K562 (cell line): ENCODE measurements around the gene NQO2. TPM values are rescaled to one million over a fixed set of nuclear protein-coding genes. Genes with fewer than 3 reads are reported as not detected.

Experiments
- ATAC-seq: fragments of 200-7000 bp; cut with Tn5 transposase; 3 replicates; pipeline ENCODE4 v1.9.1; 2020; ENCODE audit warnings: moderate library complexity
- BruUV-seq: library from RNA; stranded (reverse); fragments of 400-500 nt; replicated peaks from 2 replicates; lab custom pipeline; 2021; lab: Mats Ljungman, UMichigan
- CTCF ChIA-PET: fragments of 300-600 bp; formaldehyde crosslinking; extraction: SDS; loops from one replicate; lab custom pipeline; 2021; ENCODE audit warnings: low intra/inter-chr PET ratio; lab: Yijun Ruan, JAX
- POLR2A ChIA-PET: fragments of 300-600, 350-650 bp; sonication (Branson Sonifier 250); formaldehyde crosslinking; extraction: SDS; loops from one replicate; lab custom pipeline; 2021; ENCODE audit warnings: antibody characterized with exemption, inconsistent platforms; lab: Yijun Ruan, JAX
- DNase-seq, 4 experiments: peaks; one replicate each; pipeline versions ENCODE4 v3.0.0 to v3.0.0-alpha.2; 2011 to 2018; ENCODE audit warnings: low spot score in 3 of 4, mixed read lengths in 3 of 4; ENCODE audit errors: extremely low read depth in 1 of 4
- FAIRE-seq: peaks from 2 replicates; lab custom pipeline; 2011; peaks lifted over from hg19 to GRCh38; lab: Jason Lieb, UNC
- H2AFZ ChIP-seq: 2 replicates; pipeline ENCODE4 v1.6.0; 2011; ENCODE audit warnings: low read depth, low read length, control low read depth, inconsistent platforms
- H3K27ac ChIP-seq: fragments of 200-600 bp; 3 replicates; pipeline ENCODE4 v1.8.0; 2011; ENCODE audit warnings: low read depth, mild to moderate bottlenecking, control low read depth, inconsistent platforms, low read length, moderate library complexity, mixed read lengths; ENCODE audit errors: extremely low read depth
- H3K27me3 ChIP-seq, 2 experiments: fragments of 300-600 bp in 1 of 2; 2 replicates in 1 of 2; 3 replicates in 1 of 2; pipeline versions ENCODE4 v1.6.0 to v1.8.0; 2011; ENCODE audit warnings: inconsistent platforms in 2 of 2, low read length in 2 of 2, mild to moderate bottlenecking in 1 of 2, mixed read lengths in 1 of 2, moderate library complexity in 1 of 2; ENCODE audit not compliant: control insufficient read depth in 2 of 2, insufficient read depth in 2 of 2
- H3K36me3 ChIP-seq: fragments of 300-600 bp; 3 replicates; pipeline ENCODE4 v1.8.0; 2011; ENCODE audit warnings: mild to moderate bottlenecking, low read length, inconsistent platforms; ENCODE audit not compliant: control insufficient read depth, insufficient read depth
- H3K4me1 ChIP-seq, 2 experiments: fragments of 200-600 bp in 1 of 2; replicated peaks in 1 of 2; 2 replicates in 1 of 2; 3 replicates in 1 of 2; pipeline versions ENCODE4 v1.5.1 to v1.8.0; 2011; ENCODE audit warnings: inconsistent platforms in 2 of 2, low read length in 2 of 2, mild to moderate bottlenecking in 1 of 2, mixed read lengths in 1 of 2, moderate library complexity in 1 of 2; ENCODE audit not compliant: control insufficient read depth in 2 of 2, insufficient read depth in 2 of 2
- H3K4me2 ChIP-seq: 2 replicates; pipeline ENCODE4 v1.6.1; 2011; ENCODE audit warnings: low read length, control low read depth, inconsistent platforms, mixed read lengths; ENCODE audit not compliant: insufficient read depth
- H3K4me3 ChIP-seq: fragments of 200-600 bp; sonication (generic), shearing (Covaris generic); 2 replicates; pipeline ENCODE4 v1.5.1; 2016; ENCODE audit warnings: control low read depth, inconsistent platforms
- H3K79me2 ChIP-seq: fragments of 200-600 bp; 3 replicates; pipeline ENCODE4 v1.8.0; 2011; ENCODE audit warnings: low read length, inconsistent platforms; ENCODE audit not compliant: control insufficient read depth, insufficient read depth
- H3K9ac ChIP-seq, 2 experiments: 2 replicates each; pipeline versions ENCODE4 v1.6.0 to v1.6.1; 2011; ENCODE audit warnings: low read depth in 2 of 2, low read length in 2 of 2, control low read depth in 1 of 2, inconsistent platforms in 1 of 2, mild to moderate bottlenecking in 1 of 2, mixed read lengths in 1 of 2; ENCODE audit not compliant: insufficient read depth in 1 of 2
- H3K9me1 ChIP-seq: one replicate; pipeline ENCODE4 v1.6.0; 2011; ENCODE audit warnings: inconsistent platforms, mild to moderate bottlenecking, low read length, moderate library complexity; ENCODE audit not compliant: control insufficient read depth, insufficient read depth
- H3K9me3 ChIP-seq: replicated peaks from 2 replicates; pipeline ENCODE4 v1.5.1; 2011; ENCODE audit warnings: low read depth, low read length, inconsistent platforms; ENCODE audit not compliant: control insufficient read depth, insufficient read depth
- H4K20me1 ChIP-seq: replicated peaks from 2 replicates; pipeline ENCODE4 v1.6.1; 2011; ENCODE audit warnings: low read length, inconsistent platforms, mixed read lengths; ENCODE audit not compliant: control insufficient read depth, insufficient read depth
- CTBP1 ChIP-seq: fragments of 450-650 bp; IDR thresholded peaks from 2 replicates; pipeline ENCODE4 v1.6.1; 2016; ENCODE audit warnings: borderline replicate concordance
- GTF2A2 ChIP-seq: IDR thresholded peaks from 2 replicates; pipeline ENCODE4 v1.6.1; 2016; ENCODE audit warnings: mild to moderate bottlenecking, missing genetic modification characterization, missing compliant biosample characterization
- PATZ1 ChIP-seq: fragments of 250-450 bp; sonication (Bioruptor Pico); IDR thresholded peaks from 2 replicates; pipeline ENCODE4 v1.5.0; 2020; ENCODE audit warnings: mild to moderate bottlenecking, borderline replicate concordance
- SIN3B ChIP-seq: fragments of 450-650 bp; IDR thresholded peaks from 2 replicates; pipeline ENCODE4 v1.6.1; 2017; ENCODE audit warnings: low read depth, mild to moderate bottlenecking, moderate library complexity
- ZBTB26 ChIP-seq: fragments of 450-650 bp; formaldehyde crosslinking; IDR thresholded peaks from 2 replicates; pipeline ENCODE4 v1.4.0; 2022; ENCODE audit warnings: missing genetic modification characterization
- ZBTB40 ChIP-seq, 2 experiments: fragments of 450-650 bp in 1 of 2; sonication (generic) in 1 of 2; formaldehyde crosslinking in 1 of 2; IDR thresholded peaks; 2 replicates each; pipeline versions ENCODE4 v1.7.1 to v1.9.0; 2016 to 2022; ENCODE audit warnings: inconsistent platforms in 1 of 2, mild to moderate bottlenecking in 1 of 2, missing genetic modification reagents in 1 of 2
- ZNF12 ChIP-seq: sonication (generic); formaldehyde crosslinking; IDR thresholded peaks from 2 replicates; pipeline ENCODE4 v1.4.0; 2020; ENCODE audit warnings: mild to moderate bottlenecking, missing genetic modification reagents
- ZNF717 ChIP-seq: fragments of 250-450 bp; sonication (Bioruptor Pico); IDR thresholded peaks from 2 replicates; pipeline ENCODE4 v1.5.0; 2021
- WGBS: fragments of 100-300 bp; shearing (Covaris generic); methylation state at CpG from one replicate; pipeline ENCODE4 v1.1.6; 2016; ENCODE audit warnings: low coverage, mixed read lengths; ENCODE audit not compliant: insufficient coverage; ENCODE audit errors: missing lambda C conversion rate; 5-methylcytosine and 5-hydroxymethylcytosine counted together
- in situ Hi-C: fragments of 300-500 bp; cut with MboI; formaldehyde crosslinking; loops from 4 replicates; pipeline ENCODE4 v1.15.0; 2018; ENCODE audit warnings: inconsistent platforms, mixed read lengths
- intact Hi-C: fragments of 100-400 bp; cut with micrococcal nuclease; formaldehyde crosslinking; loops from 2 replicates; pipeline ENCODE4 v1.14.2; 2022
- polyA plus RNA-seq, 8 experiments: library from polyadenylated mRNA; depleted of rRNA in 4 of 8; stranded (reverse) in 5 of 8; unstranded in 3 of 8; fragments of >200 nt; fragmentation: Nextera tagmentation in 2 of 8; fragmentation: Illumina TruSeq in 1 of 8; extraction: Ambion mirVana in 2 of 8; extraction: Trizol in 1 of 8; gene quantifications; 2 replicates each; pipeline versions ENCODE4 v1.2.1 to v1.2.3, GENCODE V29; 2011 to 2014; ENCODE audit warnings: inconsistent platforms in 1 of 8, missing spikeins in 1 of 8
- total RNA-seq, 7 experiments: library from RNA; depleted of rRNA in 6 of 7; stranded (reverse); fragments of >200 nt in 6 of 7; fragmentation: Illumina TruSeq in 2 of 7; extraction: Trizol in 2 of 7; gene quantifications; 2 replicates each; pipeline versions ENCODE4 v1.2.1 to v1.2.3, GENCODE V29; 2011 to 2021; ENCODE audit warnings: low replicate concordance in 1 of 7

Gene NQO2
- total and polyA plus RNA-seq, 9 of the 15 experiments (the other 6 are each of a cell fraction or from before 2014, with no cell fraction given): 54.6 to 214 (median 116) TPM

- ATAC-seq: no peak
- intact Hi-C loops: no loop called here
- H3K4me3 ChIP-seq: no peak overlapping the region
- H3K79me2 ChIP-seq: peaks cover 31% of the 10 kb centered on the region
- H4K20me1 ChIP-seq: no peaks in the 10 kb centered on the region
- ChIA-PET POLR2A (no interaction called here), CTCF (no interaction called here)
- 90% methylated on average over 5 of the region's 5 CpGs for WGBS
- no peak overlapping the region for H2AFZ ChIP-seq
- no peak overlapping the region for H3K9ac ChIP-seq
- BruUV-seq: no TSS peak
- H3K9me3 ChIP-seq: peaks cover 8% of the 10 kb centered on the region; the same call in 1 of the 2 replicates
- no peak overlapping the region for H3K27ac ChIP-seq
- in situ Hi-C loops: no loop called here
- H3K4me2 ChIP-seq: no peak overlapping the region
- peaks cover 5 to 11% of the 10 kb centered on the region in 2 experiments; a peak in 4 of 5 replicates for H3K4me1 ChIP-seq
- H3K9me1 ChIP-seq: no peaks in the 10 kb centered on the region
- H3K27me3 ChIP-seq: no peaks in the 10 kb centered on the region
- FAIRE-seq: no peak
- no peak for DNase-seq
- H3K36me3 ChIP-seq: peaks cover 90% of the 10 kb centered on the region
- no peak for TF ChIP-seq GTF2A2 (tag)
- no peak for TF ChIP-seq PATZ1 (CRISPR knock-in tag)
- TF ChIP-seq SIN3B: no peak
- no peak for TF ChIP-seq ZBTB40 (IDR thresholded peaks at IDR 0.05)
- no peak for TF ChIP-seq ZBTB40 (CRISPR knock-in tag; IDR thresholded peaks at IDR 0.05)
- no peak for TF ChIP-seq CTBP1
- no peak for TF ChIP-seq ZNF717 (CRISPR knock-in tag)
- TF ChIP-seq ZBTB26 (CRISPR knock-in tag): no peak
- TF ChIP-seq ZNF12: no peak
These were observed 6.8 kb downstream of the NQO2 start for GRCh38 chr6:3006476-3006875.
